GM12878 (cell line): ENCODE measurements around the gene GMPR2. TPM values are rescaled to one million over a fixed set of nuclear protein-coding genes. Genes with fewer than 3 reads are reported as not detected.

ENCODE experiments used
- BRCA1 ChIP-seq: IDR thresholded peaks from 2 replicates; pipeline ENCODE4 v1.6.1; 2011; ENCODE audit warnings: low read depth, low read length, improper control_type of control experiment
- CHD4 ChIP-seq: fragments of 200-600 bp; sonication (generic); IDR thresholded peaks from 2 replicates; pipeline ENCODE4 v1.6.1; 2016; ENCODE audit warnings: mild to moderate bottlenecking
- ETV6 ChIP-seq, 2 experiments: fragments of 450-650 bp in 1 of 2; IDR thresholded peaks in 1 of 2; conservative IDR thresholded peaks in 1 of 2; 2 replicates each; pipeline ENCODE4 v1.6.1; 2014; ENCODE audit warnings: antibody characterized with exemption in 1 of 2, borderline replicate concordance in 1 of 2, low read depth in 1 of 2, mild to moderate bottlenecking in 1 of 2, moderate library complexity in 1 of 2
- MEF2A ChIP-seq: IDR thresholded peaks from 2 replicates; pipeline ENCODE4 v1.6.1; 2011; ENCODE audit warnings: low read depth, mild to moderate bottlenecking, low read length, moderate library complexity; ENCODE audit not compliant: insufficient read depth
- MEF2B ChIP-seq: fragments of 450-650 bp; IDR thresholded peaks from 2 replicates; pipeline ENCODE4 v1.6.1; 2018; ENCODE audit warnings: mild to moderate bottlenecking, moderate library complexity; ENCODE audit not compliant: partially characterized antibody, poor library complexity, severe bottlenecking
- MTA2 ChIP-seq: fragments of 450-650 bp; IDR thresholded peaks from 2 replicates; pipeline ENCODE4 v1.6.1; 2016; ENCODE audit warnings: low read depth, mild to moderate bottlenecking, moderate library complexity
- SIX5 ChIP-seq: IDR thresholded peaks from 2 replicates; pipeline ENCODE4 v1.6.1; 2011; ENCODE audit warnings: mild to moderate bottlenecking, low read depth, low read length, moderate library complexity; ENCODE audit not compliant: severe bottlenecking
- TARDBP ChIP-seq: IDR thresholded peaks from 2 replicates; pipeline ENCODE4 v1.6.1; 2016; ENCODE audit warnings: borderline replicate concordance
- polyA plus RNA-seq, 11 experiments: library from polyadenylated mRNA; depleted of rRNA in 4 of 11; unstranded in 6 of 11; stranded (reverse) in 5 of 11; fragments of >200 nt; fragmentation: Nextera tagmentation in 4 of 11; fragmentation: Illumina TruSeq in 1 of 11; extraction: Ambion mirVana in 4 of 11; extraction: Trizol in 1 of 11; gene quantifications; 1 replicate in 1 of 11; 2 replicates in 10 of 11; pipeline versions ENCODE4 v1.2.1 to v1.2.3, GENCODE V29; 2011 to 2016; ENCODE audit warnings: inconsistent platforms in 2 of 11, missing spikeins in 2 of 11, low read depth in 1 of 11
- total RNA-seq, 4 experiments: library from RNA; depleted of rRNA in 3 of 4; stranded (reverse); fragments of >200 nt in 3 of 4; fragmentation: Illumina TruSeq in 1 of 4; extraction: Trizol in 1 of 4; gene quantifications; 2 replicates each; pipeline versions ENCODE4 v1.2.1 to v1.2.3, GENCODE V29; 2013 to 2021
- TF ChIP-seq, protein P1 (sequence below): fragments of 450-650 bp; IDR thresholded peaks from 2 replicates; pipeline ENCODE4 v1.6.1; 2017; ENCODE audit warnings: mild to moderate bottlenecking, moderate library complexity
- TF ChIP-seq, protein P2 (sequence below): fragments of 450-650 bp; IDR thresholded peaks from 2 replicates; pipeline ENCODE4 v1.6.1; 2017; ENCODE audit warnings: borderline replicate concordance
- TF ChIP-seq, protein P3 (sequence below): fragments of 450-650 bp; IDR thresholded peaks from 2 replicates; pipeline ENCODE4 v1.6.1; 2016; ENCODE audit warnings: mild to moderate bottlenecking, moderate library complexity, borderline replicate concordance
- TF ChIP-seq, protein P4 (sequence below): fragments of 450-650 bp; conservative IDR thresholded peaks from 2 replicates; pipeline ENCODE4 v1.6.1; 2017; ENCODE audit warnings: mild to moderate bottlenecking, moderate library complexity
- TF ChIP-seq, protein P5 (sequence below): IDR thresholded peaks from 2 replicates; pipeline ENCODE4 v1.6.1; 2012; ENCODE audit warnings: low read length, inconsistent platforms

Gene GMPR2
- total and polyA plus RNA-seq, 10 of the 15 experiments (the other 5 are each of a cell fraction or from before 2014, with no cell fraction given) = 55.1 to 80.3 (median 61.5) TPM

DNA sequence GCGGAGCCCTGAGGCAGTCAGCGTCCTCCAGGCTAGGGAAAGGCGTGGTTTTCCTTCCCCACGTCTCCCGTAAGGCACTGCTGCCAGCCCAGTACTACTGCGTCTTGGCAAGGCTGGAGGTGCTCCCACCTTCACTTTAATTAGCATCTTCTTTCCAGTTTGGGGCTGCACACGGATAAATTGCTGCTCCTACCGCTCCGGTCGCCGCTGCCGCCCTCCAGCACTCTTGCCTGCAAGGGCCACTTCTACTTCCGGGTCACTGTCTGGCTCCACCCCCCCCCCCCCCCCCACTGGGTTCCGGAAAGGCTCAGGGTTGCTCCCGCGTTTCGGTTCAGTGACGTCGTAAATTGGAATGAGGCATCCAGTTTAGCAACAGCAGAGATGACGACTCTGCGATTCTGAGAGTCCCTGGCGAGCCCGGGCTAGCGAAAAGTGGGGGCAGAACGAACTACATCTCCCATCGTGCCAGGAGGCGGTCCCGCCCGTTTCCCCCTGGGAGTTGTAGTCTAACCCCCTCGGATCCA is 546 bp upstream of the GMPR2 start, which contains the start of gene NEDD8 (continued):
- TF ChIP-seq SIX5 (peak; percentile 94), BRCA1 (no peak), ETV6 (conservative IDR thresholded peaks at IDR 0.05 in 1 of 2, IDR thresholded peaks at IDR 0.05 in 1 of 2; ENCODE audit: borderline replicate concordance in 1 of 2, low read depth in 1 of 2) (no peak), MEF2A (no peak), CHD4 (no peak), MTA2 (peak; percentile 75; the same call in 1 of the 2 replicates), MEF2B (peak; percentile 70), TARDBP (peak; percentile 94)
- TF ChIP-seq, protein P1, sequence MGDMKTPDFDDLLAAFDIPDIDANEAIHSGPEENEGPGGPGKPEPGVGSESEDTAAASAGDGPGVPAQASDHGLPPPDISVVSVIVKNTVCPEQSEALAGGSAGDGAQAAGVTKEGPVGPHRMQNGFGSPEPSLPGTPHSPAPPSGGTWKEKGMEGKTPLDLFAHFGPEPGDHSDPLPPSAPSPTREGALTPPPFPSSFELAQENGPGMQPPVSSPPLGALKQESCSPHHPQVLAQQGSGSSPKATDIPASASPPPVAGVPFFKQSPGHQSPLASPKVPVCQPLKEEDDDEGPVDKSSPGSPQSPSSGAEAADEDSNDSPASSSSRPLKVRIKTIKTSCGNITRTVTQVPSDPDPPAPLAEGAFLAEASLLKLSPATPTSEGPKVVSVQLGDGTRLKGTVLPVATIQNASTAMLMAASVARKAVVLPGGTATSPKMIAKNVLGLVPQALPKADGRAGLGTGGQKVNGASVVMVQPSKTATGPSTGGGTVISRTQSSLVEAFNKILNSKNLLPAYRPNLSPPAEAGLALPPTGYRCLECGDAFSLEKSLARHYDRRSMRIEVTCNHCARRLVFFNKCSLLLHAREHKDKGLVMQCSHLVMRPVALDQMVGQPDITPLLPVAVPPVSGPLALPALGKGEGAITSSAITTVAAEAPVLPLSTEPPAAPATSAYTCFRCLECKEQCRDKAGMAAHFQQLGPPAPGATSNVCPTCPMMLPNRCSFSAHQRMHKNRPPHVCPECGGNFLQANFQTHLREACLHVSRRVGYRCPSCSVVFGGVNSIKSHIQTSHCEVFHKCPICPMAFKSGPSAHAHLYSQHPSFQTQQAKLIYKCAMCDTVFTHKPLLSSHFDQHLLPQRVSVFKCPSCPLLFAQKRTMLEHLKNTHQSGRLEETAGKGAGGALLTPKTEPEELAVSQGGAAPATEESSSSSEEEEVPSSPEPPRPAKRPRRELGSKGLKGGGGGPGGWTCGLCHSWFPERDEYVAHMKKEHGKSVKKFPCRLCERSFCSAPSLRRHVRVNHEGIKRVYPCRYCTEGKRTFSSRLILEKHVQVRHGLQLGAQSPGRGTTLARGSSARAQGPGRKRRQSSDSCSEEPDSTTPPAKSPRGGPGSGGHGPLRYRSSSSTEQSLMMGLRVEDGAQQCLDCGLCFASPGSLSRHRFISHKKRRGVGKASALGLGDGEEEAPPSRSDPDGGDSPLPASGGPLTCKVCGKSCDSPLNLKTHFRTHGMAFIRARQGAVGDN = peak; percentile 20; the same call in 1 of the 2 replicates
- TF ChIP-seq, protein P2, sequence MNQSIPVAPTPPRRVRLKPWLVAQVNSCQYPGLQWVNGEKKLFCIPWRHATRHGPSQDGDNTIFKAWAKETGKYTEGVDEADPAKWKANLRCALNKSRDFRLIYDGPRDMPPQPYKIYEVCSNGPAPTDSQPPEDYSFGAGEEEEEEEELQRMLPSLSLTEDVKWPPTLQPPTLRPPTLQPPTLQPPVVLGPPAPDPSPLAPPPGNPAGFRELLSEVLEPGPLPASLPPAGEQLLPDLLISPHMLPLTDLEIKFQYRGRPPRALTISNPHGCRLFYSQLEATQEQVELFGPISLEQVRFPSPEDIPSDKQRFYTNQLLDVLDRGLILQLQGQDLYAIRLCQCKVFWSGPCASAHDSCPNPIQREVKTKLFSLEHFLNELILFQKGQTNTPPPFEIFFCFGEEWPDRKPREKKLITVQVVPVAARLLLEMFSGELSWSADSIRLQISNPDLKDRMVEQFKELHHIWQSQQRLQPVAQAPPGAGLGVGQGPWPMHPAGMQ = no peak
- TF ChIP-seq, protein P3, sequence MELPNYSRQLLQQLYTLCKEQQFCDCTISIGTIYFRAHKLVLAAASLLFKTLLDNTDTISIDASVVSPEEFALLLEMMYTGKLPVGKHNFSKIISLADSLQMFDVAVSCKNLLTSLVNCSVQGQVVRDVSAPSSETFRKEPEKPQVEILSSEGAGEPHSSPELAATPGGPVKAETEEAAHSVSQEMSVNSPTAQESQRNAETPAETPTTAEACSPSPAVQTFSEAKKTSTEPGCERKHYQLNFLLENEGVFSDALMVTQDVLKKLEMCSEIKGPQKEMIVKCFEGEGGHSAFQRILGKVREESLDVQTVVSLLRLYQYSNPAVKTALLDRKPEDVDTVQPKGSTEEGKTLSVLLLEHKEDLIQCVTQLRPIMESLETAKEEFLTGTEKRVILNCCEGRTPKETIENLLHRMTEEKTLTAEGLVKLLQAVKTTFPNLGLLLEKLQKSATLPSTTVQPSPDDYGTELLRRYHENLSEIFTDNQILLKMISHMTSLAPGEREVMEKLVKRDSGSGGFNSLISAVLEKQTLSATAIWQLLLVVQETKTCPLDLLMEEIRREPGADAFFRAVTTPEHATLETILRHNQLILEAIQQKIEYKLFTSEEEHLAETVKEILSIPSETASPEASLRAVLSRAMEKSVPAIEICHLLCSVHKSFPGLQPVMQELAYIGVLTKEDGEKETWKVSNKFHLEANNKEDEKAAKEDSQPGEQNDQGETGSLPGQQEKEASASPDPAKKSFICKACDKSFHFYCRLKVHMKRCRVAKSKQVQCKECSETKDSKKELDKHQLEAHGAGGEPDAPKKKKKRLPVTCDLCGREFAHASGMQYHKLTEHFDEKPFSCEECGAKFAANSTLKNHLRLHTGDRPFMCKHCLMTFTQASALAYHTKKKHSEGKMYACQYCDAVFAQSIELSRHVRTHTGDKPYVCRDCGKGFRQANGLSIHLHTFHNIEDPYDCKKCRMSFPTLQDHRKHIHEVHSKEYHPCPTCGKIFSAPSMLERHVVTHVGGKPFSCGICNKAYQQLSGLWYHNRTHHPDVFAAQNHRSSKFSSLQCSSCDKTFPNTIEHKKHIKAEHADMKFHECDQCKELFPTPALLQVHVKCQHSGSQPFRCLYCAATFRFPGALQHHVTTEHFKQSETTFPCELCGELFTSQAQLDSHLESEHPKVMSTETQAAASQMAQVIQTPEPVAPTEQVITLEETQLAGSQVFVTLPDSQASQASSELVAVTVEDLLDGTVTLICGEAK = peak; percentile 94; the same call in 1 of the 2 replicates
- TF ChIP-seq, protein P4, sequence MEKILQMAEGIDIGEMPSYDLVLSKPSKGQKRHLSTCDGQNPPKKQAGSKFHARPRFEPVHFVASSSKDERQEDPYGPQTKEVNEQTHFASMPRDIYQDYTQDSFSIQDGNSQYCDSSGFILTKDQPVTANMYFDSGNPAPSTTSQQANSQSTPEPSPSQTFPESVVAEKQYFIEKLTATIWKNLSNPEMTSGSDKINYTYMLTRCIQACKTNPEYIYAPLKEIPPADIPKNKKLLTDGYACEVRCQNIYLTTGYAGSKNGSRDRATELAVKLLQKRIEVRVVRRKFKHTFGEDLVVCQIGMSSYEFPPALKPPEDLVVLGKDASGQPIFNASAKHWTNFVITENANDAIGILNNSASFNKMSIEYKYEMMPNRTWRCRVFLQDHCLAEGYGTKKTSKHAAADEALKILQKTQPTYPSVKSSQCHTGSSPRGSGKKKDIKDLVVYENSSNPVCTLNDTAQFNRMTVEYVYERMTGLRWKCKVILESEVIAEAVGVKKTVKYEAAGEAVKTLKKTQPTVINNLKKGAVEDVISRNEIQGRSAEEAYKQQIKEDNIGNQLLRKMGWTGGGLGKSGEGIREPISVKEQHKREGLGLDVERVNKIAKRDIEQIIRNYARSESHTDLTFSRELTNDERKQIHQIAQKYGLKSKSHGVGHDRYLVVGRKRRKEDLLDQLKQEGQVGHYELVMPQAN = 0 out of 2 replicates have a peak, but pooled peaks have one; percentile 45
- TF ChIP-seq, protein P5, sequence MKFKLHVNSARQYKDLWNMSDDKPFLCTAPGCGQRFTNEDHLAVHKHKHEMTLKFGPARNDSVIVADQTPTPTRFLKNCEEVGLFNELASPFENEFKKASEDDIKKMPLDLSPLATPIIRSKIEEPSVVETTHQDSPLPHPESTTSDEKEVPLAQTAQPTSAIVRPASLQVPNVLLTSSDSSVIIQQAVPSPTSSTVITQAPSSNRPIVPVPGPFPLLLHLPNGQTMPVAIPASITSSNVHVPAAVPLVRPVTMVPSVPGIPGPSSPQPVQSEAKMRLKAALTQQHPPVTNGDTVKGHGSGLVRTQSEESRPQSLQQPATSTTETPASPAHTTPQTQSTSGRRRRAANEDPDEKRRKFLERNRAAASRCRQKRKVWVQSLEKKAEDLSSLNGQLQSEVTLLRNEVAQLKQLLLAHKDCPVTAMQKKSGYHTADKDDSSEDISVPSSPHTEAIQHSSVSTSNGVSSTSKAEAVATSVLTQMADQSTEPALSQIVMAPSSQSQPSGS = no peak
